CD8-positive, alpha-beta memory T cell (primary cell): Measurements from ENCODE around the gene HOMER2. TPM values are rescaled to one million over a fixed set of nuclear protein-coding genes. Genes with fewer than 3 reads are reported as not detected.

Experiments used
- CTCF ChIA-PET: fragments of 350-600 bp; sonication (Branson Sonifier 250); formaldehyde crosslinking; loops from one replicate; lab custom pipeline; 2021; ENCODE audit warnings: antibody characterized with exemption; lab: Charles Lee
- POLR2A ChIA-PET: fragments of 350-600 bp; sonication (Branson Sonifier 250); formaldehyde crosslinking; loops from one replicate; lab custom pipeline; 2021; ENCODE audit warnings: antibody characterized with exemption; lab: Charles Lee
- DNase-seq, 5 donors: peaks; one replicate each; pipeline versions ENCODE4 v3.0.0 to v3.0.0-alpha.2; 2020 to 2022; ENCODE audit warnings: mixed read lengths in 1 of 5
- H3K27ac ChIP-seq: one replicate; pipeline ENCODE4 v1.7.0; 2013; ENCODE audit warnings: low read depth, mild to moderate bottlenecking, low read length, moderate library complexity
- H3K27me3 ChIP-seq: 2 replicates; pipeline ENCODE4 v1.7.0; 2013; ENCODE audit warnings: low read length, mild to moderate bottlenecking; ENCODE audit not compliant: insufficient read depth, poor library complexity, severe bottlenecking
- H3K36me3 ChIP-seq: 2 replicates; pipeline ENCODE4 v1.7.0; 2013; ENCODE audit warnings: mild to moderate bottlenecking, low read length, moderate library complexity; ENCODE audit not compliant: insufficient read depth
- H3K4me1 ChIP-seq: 2 replicates; pipeline ENCODE4 v1.7.0; 2013; ENCODE audit warnings: mild to moderate bottlenecking, low read length, moderate library complexity; ENCODE audit not compliant: insufficient read depth
- H3K4me3 ChIP-seq: 2 replicates; pipeline ENCODE4 v1.7.0; 2013; ENCODE audit warnings: mild to moderate bottlenecking, low read length
- H3K9me3 ChIP-seq: 2 replicates; pipeline ENCODE4 v1.7.0; 2013; ENCODE audit warnings: mild to moderate bottlenecking, low read length
- H3K27ac Mint-ChIP-seq, 8 donors: one replicate each; pipeline ENCODE4 v1.8.0; 2020 to 2021; ENCODE audit warnings: mixed read lengths in 8 of 8, mild to moderate bottlenecking in 6 of 8, inconsistent platforms in 3 of 8, moderate library complexity in 3 of 8
- H3K27me3 Mint-ChIP-seq, 2 donors: one replicate each; pipeline ENCODE4 v1.8.0; 2020 to 2021; ENCODE audit warnings: mixed read lengths in 2 of 2, mild to moderate bottlenecking in 1 of 2, moderate library complexity in 1 of 2
- H3K36me3 Mint-ChIP-seq, 3 donors: one replicate each; pipeline ENCODE4 v1.8.0; 2020 to 2021; ENCODE audit warnings: mixed read lengths in 3 of 3, inconsistent platforms in 1 of 3, mild to moderate bottlenecking in 1 of 3
- H3K4me1 Mint-ChIP-seq, 3 donors: one replicate each; pipeline ENCODE4 v1.8.0; 2020 to 2021; ENCODE audit warnings: mixed read lengths in 3 of 3, inconsistent platforms in 1 of 3, mild to moderate bottlenecking in 1 of 3
- H3K4me3 Mint-ChIP-seq, 7 donors: one replicate each; pipeline ENCODE4 v1.8.0; 2020 to 2021; ENCODE audit warnings: mixed read lengths in 7 of 7, mild to moderate bottlenecking in 6 of 7, moderate library complexity in 4 of 7, inconsistent platforms in 2 of 7
- H3K9me3 Mint-ChIP-seq, 5 donors: one replicate each; pipeline ENCODE4 v1.8.0; 2020 to 2022; ENCODE audit warnings: mixed read lengths in 5 of 5, mild to moderate bottlenecking in 3 of 5, moderate library complexity in 2 of 5, inconsistent platforms in 1 of 5
- polyA plus RNA-seq: library from polyadenylated mRNA; unstranded; fragments of 300-500 nt; fragmentation: Illumina TruSeq; gene quantifications from one replicate; pipeline ENCODE4 v1.2.3, GENCODE V29; 2021
- total RNA-seq, 2 experiments: library from RNA; stranded (reverse); gene quantifications; one replicate each; pipeline ENCODE4 v1.2.3, GENCODE V29; 2021

Gene HOMER2
- total and polyA plus RNA-seq, 3 experiments from 2014 or later: 1.6 to 14.1 (median 13.6) TPM

GRCh38 chr15:82882273-82882928, 70.1 kb downstream of the HOMER2 start:
- no peak overlapping the region for H3K4me3 Mint-ChIP-seq
- Histone ChIP-seq H3K9me3 (no peaks in the 10 kb centered on the region), H3K27ac (no peak overlapping the region), H3K4me3 (no peak overlapping the region), H3K4me1 (no peaks in the 10 kb centered on the region), H3K27me3 (no peaks in the 10 kb centered on the region), H3K36me3 (no peaks in the 10 kb centered on the region)
- no peaks in the 10 kb centered on the region for H3K9me3 Mint-ChIP-seq
- no peaks in the 10 kb centered on the region for H3K36me3 Mint-ChIP-seq
- H3K4me1 Mint-ChIP-seq: no peaks in the 10 kb centered on the region
- ChIA-PET POLR2A (no interaction called here), CTCF (no interaction called here)
- no peak overlapping the region for H3K27ac Mint-ChIP-seq
- H3K27me3 Mint-ChIP-seq: peaks cover 0 to 3% of the 10 kb centered on the region in 2 donors
- DNase-seq: no peak

DNA sequence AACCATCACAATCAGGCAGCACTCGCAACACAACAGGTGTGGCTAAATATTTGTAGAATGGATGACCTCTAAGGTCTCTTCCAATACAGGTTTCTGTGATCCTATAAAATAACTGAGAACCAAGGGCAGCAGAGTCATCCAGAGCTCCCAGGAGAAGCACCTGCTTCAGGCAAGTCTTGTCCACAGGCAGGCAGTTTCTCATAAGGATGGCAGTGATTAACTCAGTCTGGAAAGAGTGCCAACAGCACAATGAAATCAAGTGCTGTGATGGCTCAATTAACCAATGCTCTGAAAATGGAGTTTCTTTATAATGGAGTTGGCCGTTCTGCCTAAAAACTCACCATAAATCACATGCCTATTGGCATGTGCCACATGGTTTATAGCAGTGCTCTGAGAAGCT, 70.8 kb downstream of the HOMER2 start:
- no peak overlapping the region for H3K27ac ChIP-seq
- H3K27me3 Mint-ChIP-seq: peaks cover 0 to 3% of the 10 kb centered on the region in 2 donors
- H3K27me3 ChIP-seq: no peaks in the 10 kb centered on the region
- ChIA-PET CTCF (no interaction called here), POLR2A (no interaction called here)
- H3K36me3 Mint-ChIP-seq: no peaks in the 10 kb centered on the region
- no peaks in the 10 kb centered on the region for H3K9me3 ChIP-seq
- no peak overlapping the region for H3K4me3 ChIP-seq
- no peaks in the 10 kb centered on the region for H3K4me1 ChIP-seq
- H3K4me3 Mint-ChIP-seq: no peak overlapping the region
- H3K27ac Mint-ChIP-seq: no peak overlapping the region
- no peaks in the 10 kb centered on the region for H3K36me3 ChIP-seq
- no peaks in the 10 kb centered on the region for H3K9me3 Mint-ChIP-seq
- DNase-seq: no peak
- no peaks in the 10 kb centered on the region for H3K4me1 Mint-ChIP-seq

DNA sequence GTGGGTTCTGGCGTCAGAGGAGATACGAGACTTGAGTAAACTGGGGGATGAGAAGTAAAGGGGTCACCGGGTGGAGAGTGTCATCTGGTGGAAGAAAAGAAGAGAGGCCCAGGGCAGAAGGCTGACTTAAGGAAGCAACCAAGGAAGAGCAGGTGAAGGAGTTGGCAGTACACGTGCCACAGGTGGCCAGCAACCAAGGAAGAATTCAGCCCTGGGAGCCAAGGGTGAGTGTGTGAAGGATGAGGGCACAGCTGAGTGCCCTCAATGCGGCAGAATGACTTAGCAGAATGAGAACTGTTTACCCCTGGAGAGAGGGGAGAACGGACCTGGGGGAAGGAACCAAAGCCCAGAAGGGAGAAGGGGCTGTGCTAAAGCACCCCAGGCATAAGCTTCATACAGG, 71.8 kb downstream of the HOMER2 start:
- no peak overlapping the region for H3K4me3 ChIP-seq
- H3K4me1 ChIP-seq: no peaks in the 10 kb centered on the region
- H3K9me3 Mint-ChIP-seq: no peaks in the 10 kb centered on the region
- no peaks in the 10 kb centered on the region for H3K4me1 Mint-ChIP-seq
- POLR2A ChIA-PET: no interaction called here
- no peak overlapping the region for H3K27ac Mint-ChIP-seq
- peaks cover 0 to 2% (median 0%) of the 10 kb centered on the region in 3 donors for H3K36me3 Mint-ChIP-seq
- no peak overlapping the region for H3K27ac ChIP-seq
- DNase-seq: no peak
- H3K9me3 ChIP-seq: no peaks in the 10 kb centered on the region
- CTCF ChIA-PET: no interaction called here
- H3K27me3 Mint-ChIP-seq: peaks cover 0 to 3% of the 10 kb centered on the region in 2 donors
- no peak overlapping the region for H3K4me3 Mint-ChIP-seq
- H3K36me3 ChIP-seq: no peaks in the 10 kb centered on the region
- no peaks in the 10 kb centered on the region for H3K27me3 ChIP-seq

GRCh38 chr15:82878325-82878724, 74.2 kb downstream of the HOMER2 start:
- peaks cover 0 to 2% (median 0%) of the 10 kb centered on the region in 3 donors for H3K36me3 Mint-ChIP-seq
- no peak overlapping the region for H3K27ac Mint-ChIP-seq
- H3K4me3 Mint-ChIP-seq: no peak overlapping the region
- Histone ChIP-seq H3K27ac (no peak overlapping the region), H3K9me3 (no peaks in the 10 kb centered on the region), H3K36me3 (no peaks in the 10 kb centered on the region), H3K27me3 (no peaks in the 10 kb centered on the region), H3K4me3 (no peak overlapping the region), H3K4me1 (no peaks in the 10 kb centered on the region)
- no peaks in the 10 kb centered on the region for H3K4me1 Mint-ChIP-seq
- H3K27me3 Mint-ChIP-seq: peaks cover 0 to 3% of the 10 kb centered on the region in 2 donors
- no peak for DNase-seq
- no peaks in the 10 kb centered on the region for H3K9me3 Mint-ChIP-seq
- CTCF ChIA-PET: no interaction called here
- POLR2A ChIA-PET: no interaction called here

DNA sequence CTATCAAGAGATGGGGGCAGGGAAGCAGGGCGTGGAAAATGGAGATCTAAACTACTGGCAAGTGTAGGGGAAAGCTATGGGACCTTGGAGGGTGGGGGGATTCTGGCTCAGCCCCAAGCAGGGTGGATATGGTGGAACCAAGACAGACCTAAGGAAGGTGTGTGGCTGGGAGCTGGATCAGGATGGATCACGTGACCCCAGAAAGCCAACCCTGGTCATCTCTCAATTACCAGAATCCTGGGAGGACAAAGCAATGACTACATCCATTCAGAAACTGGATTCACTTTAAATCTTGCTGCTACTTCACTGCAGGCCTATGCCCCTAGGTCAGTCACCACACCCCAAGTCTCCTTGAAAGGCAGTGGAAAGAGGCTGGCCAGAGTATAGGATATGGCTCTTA, 74.7 kb downstream of the HOMER2 start:
- no peak for DNase-seq
- H3K27ac Mint-ChIP-seq: no peak overlapping the region
- ChIA-PET POLR2A (no interaction called here), CTCF (no interaction called here)
- H3K27me3 Mint-ChIP-seq: peaks cover 0 to 3% of the 10 kb centered on the region in 2 donors
- no peaks in the 10 kb centered on the region for H3K4me1 Mint-ChIP-seq
- no peaks in the 10 kb centered on the region for H3K9me3 Mint-ChIP-seq
- H3K27me3 ChIP-seq: no peaks in the 10 kb centered on the region
- H3K36me3 ChIP-seq: no peaks in the 10 kb centered on the region
- peaks cover 0 to 7% (median 0%) of the 10 kb centered on the region in 3 donors for H3K36me3 Mint-ChIP-seq
- H3K4me1 ChIP-seq: no peaks in the 10 kb centered on the region
- H3K9me3 ChIP-seq: no peaks in the 10 kb centered on the region
- H3K4me3 Mint-ChIP-seq: no peak overlapping the region
- H3K27ac ChIP-seq: no peak overlapping the region
- no peak overlapping the region for H3K4me3 ChIP-seq

DNA sequence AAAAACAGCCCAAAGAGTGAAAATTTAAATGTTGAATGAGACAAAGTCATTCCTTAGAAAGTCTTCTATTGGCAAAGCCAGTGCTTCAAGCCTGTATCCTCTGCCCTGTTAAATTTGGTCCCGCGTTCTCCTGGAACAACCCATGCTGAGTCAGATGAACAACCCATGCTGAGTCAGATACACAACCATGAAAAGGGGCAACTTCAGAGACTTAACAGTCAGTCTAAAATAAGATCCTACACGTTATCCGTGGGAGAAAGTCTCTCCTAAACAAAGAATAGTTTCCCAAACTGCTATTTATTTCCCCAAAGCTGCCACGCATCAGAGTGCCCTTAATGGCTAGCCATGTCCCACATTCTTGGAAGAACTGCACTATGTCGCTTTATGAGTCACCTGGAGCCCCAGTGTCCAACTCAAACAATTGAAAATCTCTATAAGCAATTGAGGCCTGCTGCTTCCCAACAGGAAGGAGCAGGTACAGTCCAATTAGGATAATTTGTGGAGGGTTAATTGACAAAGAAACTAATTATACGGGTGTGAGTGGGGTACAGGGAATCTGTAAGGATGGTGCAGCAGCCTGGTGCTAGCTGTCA, 77.0 kb downstream of the HOMER2 start:
- Histone ChIP-seq H3K27me3 (no peaks in the 10 kb centered on the region), H3K27ac (no peak overlapping the region), H3K4me1 (no peaks in the 10 kb centered on the region), H3K9me3 (no peaks in the 10 kb centered on the region), H3K4me3 (no peak overlapping the region), H3K36me3 (no peaks in the 10 kb centered on the region)
- POLR2A ChIA-PET: interaction anchor here (0.6 kb wide), 1 partner anchor 37 kb away, joined by 3 read pairs; no protein-coding TSS in a partner anchor
- Mint-ChIP-seq H3K4me3 (no peak overlapping the region), H3K9me3 (no peaks in the 10 kb centered on the region), H3K27ac (peak overlapping the region in 1 of 8 donors; percentile 52), H3K27me3 (peaks cover 3 to 11% of the 10 kb centered on the region in 2 donors), H3K36me3 (peaks cover 0 to 7% (median 0%) of the 10 kb centered on the region in 3 donors), H3K4me1 (no peaks in the 10 kb centered on the region)
- CTCF ChIA-PET: no interaction called here
- no peak for DNase-seq

GRCh38 chr15:82874961-82875360, 77.6 kb downstream of the HOMER2 start:
- Histone ChIP-seq H3K27me3 (no peaks in the 10 kb centered on the region), H3K36me3 (no peaks in the 10 kb centered on the region), H3K4me3 (no peak overlapping the region), H3K9me3 (no peaks in the 10 kb centered on the region), H3K27ac (no peak overlapping the region), H3K4me1 (no peaks in the 10 kb centered on the region)
- Mint-ChIP-seq H3K27ac (no peak overlapping the region), H3K9me3 (no peaks in the 10 kb centered on the region), H3K36me3 (peaks cover 0 to 7% (median 0%) of the 10 kb centered on the region in 3 donors), H3K27me3 (peaks cover 3 to 11% of the 10 kb centered on the region in 2 donors), H3K4me1 (no peaks in the 10 kb centered on the region), H3K4me3 (no peak overlapping the region)
- DNase-seq: no peak
- CTCF ChIA-PET: no interaction called here
- POLR2A ChIA-PET: no interaction called here

- Histone ChIP-seq H3K27ac (no peak overlapping the region), H3K4me1 (no peaks in the 10 kb centered on the region), H3K27me3 (no peaks in the 10 kb centered on the region), H3K9me3 (no peaks in the 10 kb centered on the region), H3K4me3 (no peak overlapping the region), H3K36me3 (no peaks in the 10 kb centered on the region)
- DNase-seq: no peak
- Mint-ChIP-seq H3K36me3 (peaks cover 0 to 7% (median 0%) of the 10 kb centered on the region in 3 donors), H3K4me3 (no peak overlapping the region), H3K27ac (no peak overlapping the region), H3K4me1 (no peaks in the 10 kb centered on the region), H3K9me3 (no peaks in the 10 kb centered on the region), H3K27me3 (peaks cover 3 to 11% of the 10 kb centered on the region in 2 donors)
- CTCF ChIA-PET: no interaction called here
- POLR2A ChIA-PET: no interaction called here
Observed at GRCh38 chr15:82874267-82874666, 78.3 kb downstream of the HOMER2 start.
